ENCODE results near the gene RNF6. TPM values are rescaled to one million over a fixed set of nuclear protein-coding genes. Genes with fewer than 3 reads are reported as not detected.

The RNF6 gene
- total and polyA plus RNA-seq, 10 of the 15 experiments (the other 5 are each of a cell fraction or from before 2014, with no cell fraction given) = 19.0 to 54.0 (median 33.8) TPM

DNA sequence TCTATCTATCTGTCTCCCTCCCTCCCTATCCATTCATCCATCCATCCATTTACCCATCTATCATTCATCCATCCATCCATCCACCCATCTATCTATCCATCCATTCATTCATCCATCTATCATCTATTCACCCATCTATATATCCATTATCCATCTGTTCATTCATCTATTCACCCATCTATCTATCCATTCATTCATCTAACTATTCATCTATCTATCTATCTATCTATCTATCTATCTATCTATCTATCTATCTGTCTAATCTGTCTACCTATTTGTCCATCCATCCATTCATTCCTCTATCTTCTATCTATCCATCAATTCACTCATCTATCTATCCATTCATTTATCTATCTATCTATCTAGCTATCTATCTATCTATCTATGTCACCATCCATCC lies 27.4 kb upstream of the RNF6 start (continued):
- TF ChIP-seq E4F1 (IDR thresholded peaks at IDR 0.05; ENCODE audit: borderline replicate concordance, partially characterized antibody) (no peak), SUZ12 (IDR thresholded peaks at IDR 0.05; ENCODE audit: unreplicated experiment) (no peak), SIN3A (IDR thresholded peaks at IDR 0.05; ENCODE audit: low read depth, low read length) (no peak), ZNF274 (IDR thresholded peaks at IDR 0.05; ENCODE audit: insufficient read depth, insufficient read length) (no peak), POLR2AphosphoS2 (IDR thresholded peaks at IDR 0.05; ENCODE audit: low read depth, low read length) (no peak), PML (IDR thresholded peaks at IDR 0.05; ENCODE audit: low read length) (no peak), NKRF (conservative IDR thresholded peaks at IDR 0.05) (no peak), SREBF2 (IDR thresholded peaks at IDR 0.05; ENCODE audit: low read length) (no peak), IKZF1 (conservative IDR thresholded peaks at IDR 0.05) (no peak), FOXM1 (IDR thresholded peaks at IDR 0.05; ENCODE audit: low read depth, low read length) (no peak)
